Activated naive CD4-positive, alpha-beta T cell treated with anti-CD3 and anti-CD28 coated beads, Interleukin-2, amount 50 U/mL, for 24 hours (primary cell): ENCODE measurements around the gene SCAMP5.

Experiments
- H3K27ac Mint-ChIP-seq: one replicate; pipeline ENCODE4 v1.8.0; 2021; ENCODE audit warnings: mild to moderate bottlenecking, mixed read lengths
- H3K27me3 Mint-ChIP-seq: one replicate; pipeline ENCODE4 v1.8.0; 2021; ENCODE audit warnings: mixed read lengths
- H3K36me3 Mint-ChIP-seq: one replicate; pipeline ENCODE4 v1.8.0; 2021; ENCODE audit warnings: mixed read lengths
- H3K4me1 Mint-ChIP-seq: one replicate; pipeline ENCODE4 v1.8.0; 2021; ENCODE audit warnings: mixed read lengths
- H3K4me3 Mint-ChIP-seq: one replicate; pipeline ENCODE4 v1.8.0; 2021; ENCODE audit warnings: mild to moderate bottlenecking, mixed read lengths
- H3K9me3 Mint-ChIP-seq: one replicate; pipeline ENCODE4 v1.8.0; 2021; ENCODE audit warnings: mixed read lengths

The SCAMP5 gene

GRCh38 chr15:75063338-75063737 lies 68.0 kb downstream of the SCAMP5 start:
- no peak overlapping the region for H3K4me3 Mint-ChIP-seq
- no peaks in the 10 kb centered on the region for H3K36me3 Mint-ChIP-seq
- H3K27me3 Mint-ChIP-seq, result no peaks in the 10 kb centered on the region
- H3K9me3 Mint-ChIP-seq, result no peaks in the 10 kb centered on the region
- H3K27ac Mint-ChIP-seq, result no peak overlapping the region
- peaks cover 27% of the 10 kb centered on the region for H3K4me1 Mint-ChIP-seq

GRCh38 chr15:75063889-75064288 lies 68.5 kb downstream of the SCAMP5 start:
- Mint-ChIP-seq H3K9me3 (no peaks in the 10 kb centered on the region), H3K4me3 (no peak overlapping the region), H3K36me3 (no peaks in the 10 kb centered on the region), H3K27me3 (no peaks in the 10 kb centered on the region), H3K27ac (no peak overlapping the region), H3K4me1 (peaks cover 27% of the 10 kb centered on the region)

GRCh38 chr15:75064846-75065245 lies 69.5 kb downstream of the SCAMP5 start:
- Mint-ChIP-seq H3K4me1 (peaks cover 27% of the 10 kb centered on the region), H3K9me3 (no peaks in the 10 kb centered on the region), H3K4me3 (no peak overlapping the region), H3K27me3 (peaks cover 3% of the 10 kb centered on the region), H3K36me3 (peaks cover 4% of the 10 kb centered on the region), H3K27ac (no peak overlapping the region)

- no peak overlapping the region for H3K4me3 Mint-ChIP-seq
- no peaks in the 10 kb centered on the region for H3K9me3 Mint-ChIP-seq
- H3K27ac Mint-ChIP-seq, result no peak overlapping the region
- H3K36me3 Mint-ChIP-seq, result peaks cover 4% of the 10 kb centered on the region
- peaks cover 27% of the 10 kb centered on the region for H3K4me1 Mint-ChIP-seq
- H3K27me3 Mint-ChIP-seq, result peaks cover 3% of the 10 kb centered on the region
Measured at GRCh38 chr15:75065467-75065850, 70.1 kb downstream of the SCAMP5 start.

GRCh38 chr15:75065851-75066509 lies 70.6 kb downstream of the SCAMP5 start:
- no peak overlapping the region for H3K27ac Mint-ChIP-seq
- peaks cover 27% of the 10 kb centered on the region for H3K4me1 Mint-ChIP-seq
- peaks cover 4% of the 10 kb centered on the region for H3K36me3 Mint-ChIP-seq
- no peaks in the 10 kb centered on the region for H3K9me3 Mint-ChIP-seq
- H3K27me3 Mint-ChIP-seq, result peaks cover 3% of the 10 kb centered on the region
- H3K4me3 Mint-ChIP-seq, result no peak overlapping the region

- Mint-ChIP-seq H3K4me1 (peaks cover 27% of the 10 kb centered on the region), H3K4me3 (no peak overlapping the region)
Measured at GRCh38 chr15:75067123-75067830, 71.9 kb downstream of the SCAMP5 start.

GRCh38 chr15:75068748-75069147 lies 73.4 kb downstream of the SCAMP5 start:
- Mint-ChIP-seq H3K9me3 (no peaks in the 10 kb centered on the region), H3K4me3 (no peak overlapping the region), H3K36me3 (peaks cover 4% of the 10 kb centered on the region), H3K4me1 (peaks cover 27% of the 10 kb centered on the region), H3K27ac (no peak overlapping the region), H3K27me3 (peaks cover 3% of the 10 kb centered on the region)

More at GRCh38 chr15:75067123-75067830, 71.9 kb downstream of the SCAMP5 start:
- H3K9me3 Mint-ChIP-seq, result no peaks in the 10 kb centered on the region
- peaks cover 4% of the 10 kb centered on the region for H3K36me3 Mint-ChIP-seq
- peaks cover 3% of the 10 kb centered on the region for H3K27me3 Mint-ChIP-seq
- H3K27ac Mint-ChIP-seq, result no peak overlapping the region

DNA sequence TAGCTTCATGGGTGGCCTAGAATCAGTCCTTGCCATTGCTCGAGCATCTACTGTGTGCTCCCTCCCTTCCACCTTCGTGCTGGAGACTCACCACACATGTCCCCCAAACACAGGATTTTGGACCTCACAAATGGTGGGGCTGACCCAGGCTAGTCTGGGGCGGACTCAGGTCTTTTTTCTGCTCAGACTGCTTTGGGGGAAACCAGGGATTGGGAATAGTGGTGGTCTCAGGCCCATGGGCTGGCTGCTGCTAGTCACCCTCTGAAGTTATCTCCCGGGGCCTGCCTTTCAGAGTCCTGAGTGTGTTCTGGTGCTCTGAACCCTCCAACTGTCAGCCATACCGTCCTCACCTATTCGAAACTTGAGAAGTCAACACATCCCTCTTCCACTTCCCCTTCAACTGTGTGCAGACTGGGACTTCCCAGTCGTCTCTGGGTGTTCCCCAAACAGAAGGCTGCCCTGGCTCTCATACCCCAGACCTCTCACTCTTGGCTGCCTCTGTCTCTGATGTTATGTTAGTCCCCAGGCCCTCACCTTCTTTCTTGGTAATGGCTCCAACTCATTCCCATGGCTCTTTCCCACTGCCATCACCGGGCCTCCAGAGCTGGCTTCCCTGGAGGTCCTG lies 74.0 kb downstream of the SCAMP5 start:
- H3K27ac Mint-ChIP-seq, result no peak overlapping the region
- peaks cover 4% of the 10 kb centered on the region for H3K36me3 Mint-ChIP-seq
- peaks cover 3% of the 10 kb centered on the region for H3K27me3 Mint-ChIP-seq
- H3K4me1 Mint-ChIP-seq, result peaks cover 27% of the 10 kb centered on the region
- H3K9me3 Mint-ChIP-seq, result no peaks in the 10 kb centered on the region
- H3K4me3 Mint-ChIP-seq, result no peak overlapping the region

DNA sequence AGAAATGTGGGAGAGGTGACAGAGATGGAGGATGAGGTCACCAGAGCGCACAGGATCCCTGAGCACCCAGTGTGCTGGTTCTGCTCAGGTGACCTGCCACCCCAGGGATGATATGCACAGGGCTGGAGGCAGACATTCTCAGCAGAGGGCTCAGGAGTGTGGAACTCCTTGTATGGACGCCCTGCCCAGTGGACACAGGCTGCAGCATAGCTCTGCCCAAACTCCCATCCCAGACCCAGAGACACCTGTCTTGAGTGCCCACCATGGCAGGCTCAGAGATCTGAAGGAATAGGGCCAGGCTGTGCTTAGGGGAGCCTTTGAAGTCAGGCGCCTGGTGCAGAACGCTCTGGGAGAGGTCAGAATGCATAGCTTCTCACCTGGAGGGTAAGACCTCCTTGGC lies 75.3 kb downstream of the SCAMP5 start:
- Mint-ChIP-seq H3K27me3 (peaks cover 3% of the 10 kb centered on the region), H3K4me1 (peaks cover 20% of the 10 kb centered on the region), H3K4me3 (no peak overlapping the region), H3K9me3 (peaks cover 5% of the 10 kb centered on the region), H3K36me3 (peaks cover 7% of the 10 kb centered on the region), H3K27ac (no peak overlapping the region)
